ENCODE measurements around the gene CYP4F8.

CYP4F8 gene

GRCh38 chr19:15663247-15663646, 48.2 kb downstream of the CYP4F8 start:
- TF ChIP-seq, protein P1, sequence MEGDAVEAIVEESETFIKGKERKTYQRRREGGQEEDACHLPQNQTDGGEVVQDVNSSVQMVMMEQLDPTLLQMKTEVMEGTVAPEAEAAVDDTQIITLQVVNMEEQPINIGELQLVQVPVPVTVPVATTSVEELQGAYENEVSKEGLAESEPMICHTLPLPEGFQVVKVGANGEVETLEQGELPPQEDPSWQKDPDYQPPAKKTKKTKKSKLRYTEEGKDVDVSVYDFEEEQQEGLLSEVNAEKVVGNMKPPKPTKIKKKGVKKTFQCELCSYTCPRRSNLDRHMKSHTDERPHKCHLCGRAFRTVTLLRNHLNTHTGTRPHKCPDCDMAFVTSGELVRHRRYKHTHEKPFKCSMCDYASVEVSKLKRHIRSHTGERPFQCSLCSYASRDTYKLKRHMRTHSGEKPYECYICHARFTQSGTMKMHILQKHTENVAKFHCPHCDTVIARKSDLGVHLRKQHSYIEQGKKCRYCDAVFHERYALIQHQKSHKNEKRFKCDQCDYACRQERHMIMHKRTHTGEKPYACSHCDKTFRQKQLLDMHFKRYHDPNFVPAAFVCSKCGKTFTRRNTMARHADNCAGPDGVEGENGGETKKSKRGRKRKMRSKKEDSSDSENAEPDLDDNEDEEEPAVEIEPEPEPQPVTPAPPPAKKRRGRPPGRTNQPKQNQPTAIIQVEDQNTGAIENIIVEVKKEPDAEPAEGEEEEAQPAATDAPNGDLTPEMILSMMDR (conservative IDR thresholded peaks at IDR 0.05; ENCODE audit: control insufficient read depth, insufficient read depth, low read depth, low read length), result no peak
- no peak for DNase-seq (ENCODE audit: low read depth)
- no peak overlapping the region for H3K4me3 ChIP-seq (ENCODE audit: control insufficient read depth, low read depth, low read length)

DNA sequence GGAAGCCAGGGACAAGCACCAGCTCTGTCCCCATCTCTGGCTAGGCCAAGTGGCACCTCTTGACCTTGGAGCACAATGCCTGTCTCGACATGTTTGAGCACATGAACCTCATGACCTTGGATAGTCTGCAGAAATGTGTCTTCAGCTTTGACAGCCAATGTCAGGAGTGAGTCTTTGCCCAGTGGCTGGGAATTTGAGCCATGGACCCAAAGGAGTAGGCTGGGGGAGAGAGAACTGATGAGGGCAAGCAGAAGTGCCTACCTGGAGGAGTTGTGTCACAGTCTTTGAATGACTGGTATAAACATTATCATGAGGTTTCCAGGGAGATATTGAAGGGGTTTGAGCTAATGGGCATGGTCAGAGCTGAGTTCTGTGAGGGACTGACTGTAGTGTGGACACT, 51.2 kb downstream of the CYP4F8 start:
- no peak for DNase-seq (ENCODE audit: low read depth)
- TF ChIP-seq, protein P1 (conservative IDR thresholded peaks at IDR 0.05; ENCODE audit: control insufficient read depth, insufficient read depth, low read depth, low read length), result no peak
- no peak overlapping the region for H3K4me3 ChIP-seq (ENCODE audit: control insufficient read depth, low read depth, low read length)

GRCh38 chr19:15666883-15667282, 51.9 kb downstream of the CYP4F8 start:
- H3K4me3 ChIP-seq (ENCODE audit: control insufficient read depth, low read depth, low read length), result no peak overlapping the region
- TF ChIP-seq, protein P1 (conservative IDR thresholded peaks at IDR 0.05; ENCODE audit: control insufficient read depth, insufficient read depth, low read depth, low read length), result no peak
- DNase-seq (ENCODE audit: low read depth), result no peak

DNA sequence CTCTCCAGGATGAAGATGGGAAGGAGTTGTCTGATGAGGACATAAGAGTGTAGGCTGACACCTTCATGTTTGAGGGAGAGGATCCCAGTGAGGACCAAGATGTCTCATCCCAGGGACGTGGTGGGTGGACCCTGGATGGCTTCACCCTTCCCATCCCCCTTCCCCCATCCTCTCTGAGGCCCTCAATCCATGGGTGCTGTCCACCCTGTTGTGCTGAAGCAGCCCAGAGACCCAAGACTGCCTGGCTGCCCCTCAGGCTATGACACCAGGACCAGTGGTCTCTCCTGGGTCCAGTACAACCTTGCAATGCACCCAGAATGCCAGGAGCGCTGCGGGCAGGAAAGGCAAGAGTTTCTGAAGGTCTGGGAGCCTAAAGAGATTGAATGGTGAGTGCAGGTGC, 54.4 kb downstream of the CYP4F8 start:
- TF ChIP-seq, protein P1 (conservative IDR thresholded peaks at IDR 0.05; ENCODE audit: control insufficient read depth, insufficient read depth, low read depth, low read length), result no peak
- H3K4me3 ChIP-seq (ENCODE audit: control insufficient read depth, low read depth, low read length), result no peak overlapping the region
- no peak for DNase-seq (ENCODE audit: low read depth)

GRCh38 chr19:15669891-15670290, 54.9 kb downstream of the CYP4F8 start:
- no peak overlapping the region for H3K4me3 ChIP-seq (ENCODE audit: control insufficient read depth, low read depth, low read length)
- TF ChIP-seq, protein P1 (conservative IDR thresholded peaks at IDR 0.05; ENCODE audit: control insufficient read depth, insufficient read depth, low read depth, low read length), result no peak
- DNase-seq (ENCODE audit: low read depth), result no peak

- DNase-seq (ENCODE audit: low read depth), result no peak
- TF ChIP-seq, protein P1 (conservative IDR thresholded peaks at IDR 0.05; ENCODE audit: control insufficient read depth, insufficient read depth, low read depth, low read length), result no peak
- no peak overlapping the region for H3K4me3 ChIP-seq (ENCODE audit: control insufficient read depth, low read depth, low read length)
These were observed 56.3 kb downstream of the CYP4F8 start for GRCh38 chr19:15671237-15671821.

All from fibroblast of mammary gland (primary cell).